ENCODE results near the gene SAYSD1.
"Not testable (repeated sequence)": the region's sequence is repeated elsewhere in the genome, so short reads cannot be mapped to it uniquely, and the experiment has no call there.

The SAYSD1 gene

DNA sequence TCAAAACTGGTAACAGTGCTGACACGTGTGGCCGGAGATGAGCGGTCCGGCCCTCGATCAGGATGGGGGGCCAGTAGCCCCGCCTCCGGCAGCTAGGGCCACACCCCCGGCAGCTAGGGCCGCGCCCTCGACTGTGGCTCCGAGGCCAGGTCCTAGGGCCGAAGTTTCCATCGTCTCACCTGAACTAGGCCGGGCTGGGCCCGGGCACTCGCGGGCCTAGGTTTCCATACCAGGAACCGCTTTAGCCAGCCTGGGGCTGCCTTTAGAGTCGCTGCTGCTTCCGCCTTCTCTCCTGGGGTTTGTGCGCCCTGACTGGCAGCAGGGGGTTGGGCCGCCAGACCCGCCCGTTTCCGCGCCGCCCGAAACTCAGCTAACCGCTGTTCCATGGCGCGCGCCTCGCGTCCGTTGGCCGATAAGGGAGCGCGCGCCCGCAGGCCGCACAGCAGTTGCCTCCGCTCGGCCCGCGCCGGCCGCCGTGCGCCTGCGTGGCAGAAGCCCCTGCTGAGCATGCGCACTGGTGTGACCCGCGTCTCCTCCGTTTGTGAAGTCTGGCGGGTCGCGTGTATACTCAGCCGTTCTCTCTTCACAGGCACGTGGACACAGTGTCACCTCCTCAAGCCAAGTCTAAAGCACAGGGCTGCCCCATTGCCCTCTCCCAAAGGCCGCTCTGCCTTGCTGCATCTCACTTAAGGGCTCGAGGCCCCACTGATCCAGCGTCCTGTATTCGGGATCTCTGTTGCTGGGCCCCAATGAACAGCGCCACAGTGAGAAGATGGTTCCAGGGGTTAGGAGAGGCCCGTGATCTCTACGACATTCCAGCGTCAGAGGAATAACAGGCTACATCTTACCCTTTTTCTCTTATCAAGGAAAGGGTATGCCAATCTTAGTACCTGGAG lies at the start of gene SAYSD1:
Gene SAYSD1, minus strand, starts transcription at position 483 of the 896 bp plus-strand sequence. Its CDS starts 97 bp downstream, at position 386.
- peak; percentile 85 to 86 for DNase-seq (ENCODE audit: low read depth in 2 of 2)

GRCh38 chr6:39157511-39157910 lies 42.5 kb upstream of the SAYSD1 start:
- DNase-seq (ENCODE audit: low read depth in 2 of 2): no peak

DNA sequence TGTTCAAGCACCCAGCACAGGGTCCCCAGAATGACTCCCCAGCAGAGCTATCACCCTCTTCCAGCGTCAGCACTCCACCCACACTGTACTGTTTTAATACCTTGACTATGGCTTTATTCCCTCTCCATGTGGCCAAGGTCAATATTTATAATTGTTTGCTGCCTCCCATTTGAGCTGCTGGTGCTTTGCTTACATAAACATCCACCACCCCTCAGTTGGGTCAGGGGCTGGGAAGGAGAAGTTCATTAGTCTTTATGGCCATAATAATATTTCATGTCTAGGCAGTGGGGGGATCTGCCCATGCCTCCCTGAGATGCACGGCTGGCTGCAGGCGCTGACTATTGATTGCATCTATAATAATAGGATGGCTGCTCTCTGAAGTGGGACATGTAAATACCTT lies 41.8 kb upstream of the SAYSD1 start:
- no peak for DNase-seq (ENCODE audit: low read depth in 2 of 2)

GRCh38 chr6:39154705-39155104 lies 39.7 kb upstream of the SAYSD1 start:
- no peak for DNase-seq (ENCODE audit: low read depth in 2 of 2)

GRCh38 chr6:39153766-39154397 lies 38.9 kb upstream of the SAYSD1 start:
- no peak for DNase-seq (ENCODE audit: low read depth in 2 of 2)

DNA sequence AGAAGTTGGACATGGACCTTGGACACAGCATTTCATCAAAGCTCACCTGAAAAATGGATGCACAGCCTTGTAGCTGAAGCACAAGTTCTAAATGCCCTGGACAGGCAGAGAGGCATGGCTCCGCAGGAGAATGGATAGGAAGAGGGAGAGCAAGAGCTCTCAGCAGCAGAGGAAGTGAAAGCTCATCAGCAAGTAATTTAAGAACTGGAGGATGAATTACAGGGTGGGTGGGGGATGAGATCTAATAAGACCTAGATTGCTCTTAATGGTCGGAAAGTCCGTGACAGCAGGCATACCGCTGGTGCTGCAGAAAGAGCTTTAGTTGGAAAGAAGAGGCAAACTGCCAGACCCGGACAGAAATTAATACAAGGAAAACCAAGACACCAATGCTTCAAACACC lies 37.3 kb upstream of the SAYSD1 start:
- DNase-seq (ENCODE audit: low read depth in 2 of 2): no peak

DNA sequence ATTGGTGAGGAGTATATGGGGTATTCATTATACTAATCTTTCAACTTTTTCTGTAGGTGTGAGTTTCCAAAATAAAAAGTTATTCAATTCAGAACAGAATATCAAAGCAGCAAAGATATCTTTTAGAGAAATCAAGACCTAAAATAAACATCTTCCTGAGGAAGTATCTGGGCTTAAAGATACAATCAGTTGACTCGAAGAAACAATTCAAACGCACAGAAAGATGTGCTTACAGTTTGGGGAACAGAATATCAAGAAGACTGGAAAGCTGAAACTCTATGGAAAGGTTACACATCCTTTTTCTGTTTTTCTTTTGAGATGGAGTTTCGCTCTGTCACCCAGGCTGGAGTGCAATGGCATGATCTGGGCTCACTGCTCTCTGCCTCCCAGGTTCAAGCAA lies 36.2 kb upstream of the SAYSD1 start:
- DNase-seq (ENCODE audit: low read depth in 2 of 2): no peak

- no peak for DNase-seq (ENCODE audit: low read depth in 2 of 2)
Measured at GRCh38 chr6:39144481-39145173, 29.6 kb upstream of the SAYSD1 start.

- no peak for DNase-seq (ENCODE audit: low read depth in 2 of 2)
Measured at GRCh38 chr6:39143238-39143930, 28.4 kb upstream of the SAYSD1 start.

GRCh38 chr6:39140556-39141167 lies 25.7 kb upstream of the SAYSD1 start:
- no peak for DNase-seq (ENCODE audit: low read depth in 2 of 2)

DNA sequence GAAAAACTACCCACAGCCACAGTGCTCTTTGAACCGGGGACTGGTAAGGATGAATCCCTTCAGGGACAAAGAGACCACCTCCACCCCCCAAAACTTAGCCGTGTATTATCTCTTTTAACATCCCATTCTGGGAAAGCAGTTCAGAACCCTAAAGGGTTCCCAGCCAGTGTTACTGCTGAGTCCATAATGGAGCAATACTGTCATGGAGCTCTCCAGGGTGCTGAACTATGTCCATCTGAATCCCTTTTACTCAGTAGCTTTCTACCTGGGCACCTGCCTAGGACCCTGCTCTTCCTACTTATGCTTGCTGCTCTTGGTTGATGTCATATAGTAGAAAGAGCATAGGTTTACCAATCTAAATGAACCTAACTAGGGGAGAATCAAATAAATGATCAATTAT lies 22.3 kb upstream of the SAYSD1 start:
- DNase-seq (ENCODE audit: low read depth in 2 of 2): no peak

- not testable (repeated sequence) for DNase-seq (ENCODE audit: low read depth in 2 of 2)
Measured at GRCh38 chr6:39136207-39136606, 21.2 kb upstream of the SAYSD1 start.

DNA sequence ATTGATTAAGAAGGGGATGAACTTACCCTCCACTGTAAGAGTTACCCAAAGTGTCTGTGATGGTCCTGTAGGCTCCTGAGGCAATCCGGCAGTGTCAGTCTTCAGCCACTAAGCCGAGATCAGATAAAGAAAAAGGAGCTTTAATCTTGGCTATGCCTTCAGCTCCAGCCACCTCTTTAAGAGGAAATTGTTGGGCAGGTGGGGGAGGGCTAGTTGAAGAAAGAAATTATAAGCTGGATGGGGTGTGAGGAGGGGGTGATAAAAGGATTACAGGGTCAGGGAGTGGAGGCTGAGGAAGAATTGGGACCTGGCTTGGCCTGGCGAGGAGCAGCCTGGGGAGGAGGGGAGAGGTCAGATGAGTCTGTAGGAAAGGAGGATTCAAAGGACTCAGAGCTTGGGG lies 19.8 kb upstream of the SAYSD1 start:
- not testable (repeated sequence) for DNase-seq (ENCODE audit: low read depth in 2 of 2)

DNA sequence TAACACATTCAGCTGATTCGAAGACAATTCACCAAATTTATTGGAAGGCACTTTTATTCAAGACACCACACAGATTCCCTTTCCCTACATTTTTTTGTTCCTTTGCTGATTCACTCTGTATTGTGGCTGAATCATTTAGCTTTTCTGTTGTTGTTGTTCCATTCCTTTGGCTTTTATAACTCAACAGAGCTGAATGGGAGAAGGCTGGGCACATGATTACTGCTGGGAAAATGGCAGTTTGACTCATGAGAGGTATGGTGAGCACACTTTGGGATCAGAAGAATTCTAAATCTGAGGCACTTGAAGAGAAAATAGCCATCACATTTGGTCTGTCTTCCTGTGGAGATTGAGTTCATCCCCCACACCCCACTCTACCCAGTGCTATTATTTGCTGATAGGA lies 15.7 kb upstream of the SAYSD1 start:
- DNase-seq (ENCODE audit: low read depth in 2 of 2): no peak

DNA sequence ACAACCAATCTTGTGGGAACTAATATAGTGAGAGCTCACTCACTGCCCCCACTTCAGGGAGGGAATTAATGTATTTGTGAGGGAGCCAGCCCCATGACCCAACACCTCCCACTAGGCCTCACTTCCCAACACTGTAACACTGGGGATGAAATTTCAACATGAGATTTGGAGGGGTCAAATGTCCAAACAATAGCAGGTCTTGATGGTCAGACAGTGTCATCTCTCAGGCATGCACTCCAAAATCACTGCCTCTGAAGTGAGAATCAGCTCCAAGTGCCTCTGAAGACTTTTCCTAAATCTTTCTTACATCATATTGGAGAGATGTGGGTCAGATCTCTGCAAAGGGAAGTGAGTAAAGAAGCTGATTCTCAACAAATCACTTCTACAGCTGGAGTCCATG lies 13.8 kb upstream of the SAYSD1 start:
- DNase-seq (ENCODE audit: low read depth in 2 of 2): no peak

GRCh38 chr6:39128106-39128505 lies 13.1 kb upstream of the SAYSD1 start:
- no peak for DNase-seq (ENCODE audit: low read depth in 2 of 2)

DNA sequence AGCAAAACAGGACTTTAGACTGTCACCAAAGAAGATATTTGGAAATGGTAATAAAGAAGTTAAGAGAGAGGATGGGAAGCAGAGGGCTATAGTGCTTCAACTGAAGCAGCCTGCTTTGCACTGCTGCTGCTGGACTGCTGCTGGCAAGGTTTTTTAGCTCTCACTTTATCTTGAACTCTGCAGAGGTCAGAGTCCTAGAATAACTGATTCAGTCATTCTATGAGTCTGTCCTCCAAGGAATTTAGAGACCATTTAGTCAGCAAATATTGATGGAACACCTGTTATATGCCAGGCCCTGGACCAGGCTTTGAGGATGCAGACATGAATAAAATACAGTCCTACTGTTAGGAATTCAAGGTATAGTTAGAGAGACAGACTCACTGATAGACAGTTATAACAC lies 9.1 kb upstream of the SAYSD1 start:
- DNase-seq (ENCODE audit: low read depth in 2 of 2): no peak

DNA sequence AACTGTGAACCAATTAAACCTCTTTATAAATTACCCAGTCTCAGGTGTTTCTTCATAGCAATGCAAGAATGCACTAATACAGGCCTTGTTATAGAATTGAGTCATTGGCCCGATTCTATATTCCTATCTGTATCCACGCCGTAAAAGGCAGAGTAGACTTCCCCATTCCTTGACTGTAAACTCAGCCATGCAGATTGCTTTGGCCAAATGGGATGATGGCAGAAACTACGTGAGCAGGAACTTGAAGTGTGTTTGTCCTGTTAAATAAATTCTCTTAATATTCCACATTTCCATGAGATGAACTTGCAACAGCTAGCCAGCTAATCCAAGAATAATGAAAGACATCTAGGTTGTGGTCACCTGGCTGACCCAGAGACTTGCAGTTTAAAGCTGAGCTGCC lies 3.9 kb upstream of the SAYSD1 start:
- DNase-seq (ENCODE audit: low read depth in 2 of 2): no peak

GRCh38 chr6:39114388-39114703 lies 640 bp downstream of the SAYSD1 start:
- no peak for DNase-seq (ENCODE audit: low read depth in 2 of 2)

DNA sequence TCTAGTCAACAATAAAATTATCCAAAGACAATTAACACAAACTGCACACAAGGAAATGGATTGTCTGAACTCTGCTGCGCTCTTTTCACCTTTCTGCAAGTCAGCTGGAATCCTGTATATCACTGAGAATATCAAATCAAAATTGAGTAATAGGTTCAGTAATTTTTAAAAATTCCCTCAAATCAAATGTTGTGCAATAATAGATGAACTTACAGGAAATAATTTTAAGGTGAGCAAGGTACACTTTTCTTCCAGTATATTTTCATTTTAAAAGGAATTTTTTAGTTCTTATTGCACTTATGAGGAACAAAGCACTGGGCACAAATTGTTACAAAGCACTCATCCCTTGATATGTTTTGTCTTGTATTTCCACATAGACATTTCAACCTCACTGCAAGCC lies 1.2 kb downstream of the SAYSD1 start:
- no peak for DNase-seq (ENCODE audit: low read depth in 2 of 2)

- DNase-seq (ENCODE audit: low read depth in 2 of 2): no peak
Measured at GRCh38 chr6:39111280-39111679, 3.7 kb downstream of the SAYSD1 start.

All from activated CD8-positive, alpha-beta memory T cell treated with anti-CD3 and anti-CD28 coated beads for 4 hours (primary cell).